Measurements from ENCODE around the gene TWF2.

TWF2 gene

GRCh38 chr3:52228751-52229291 is 10.1 kb downstream of the TWF2 start:
- no peak overlapping the region for H3K4me3 ChIP-seq (ENCODE audit: low read depth, low read length)
- DNase-seq (ENCODE audit: low read depth, low spot score): no peak
- TF ChIP-seq, protein P1, sequence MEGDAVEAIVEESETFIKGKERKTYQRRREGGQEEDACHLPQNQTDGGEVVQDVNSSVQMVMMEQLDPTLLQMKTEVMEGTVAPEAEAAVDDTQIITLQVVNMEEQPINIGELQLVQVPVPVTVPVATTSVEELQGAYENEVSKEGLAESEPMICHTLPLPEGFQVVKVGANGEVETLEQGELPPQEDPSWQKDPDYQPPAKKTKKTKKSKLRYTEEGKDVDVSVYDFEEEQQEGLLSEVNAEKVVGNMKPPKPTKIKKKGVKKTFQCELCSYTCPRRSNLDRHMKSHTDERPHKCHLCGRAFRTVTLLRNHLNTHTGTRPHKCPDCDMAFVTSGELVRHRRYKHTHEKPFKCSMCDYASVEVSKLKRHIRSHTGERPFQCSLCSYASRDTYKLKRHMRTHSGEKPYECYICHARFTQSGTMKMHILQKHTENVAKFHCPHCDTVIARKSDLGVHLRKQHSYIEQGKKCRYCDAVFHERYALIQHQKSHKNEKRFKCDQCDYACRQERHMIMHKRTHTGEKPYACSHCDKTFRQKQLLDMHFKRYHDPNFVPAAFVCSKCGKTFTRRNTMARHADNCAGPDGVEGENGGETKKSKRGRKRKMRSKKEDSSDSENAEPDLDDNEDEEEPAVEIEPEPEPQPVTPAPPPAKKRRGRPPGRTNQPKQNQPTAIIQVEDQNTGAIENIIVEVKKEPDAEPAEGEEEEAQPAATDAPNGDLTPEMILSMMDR (IDR thresholded peaks at IDR 0.05; ENCODE audit: insufficient read depth, low read length, missing control alignments): no peak
- ChIA-PET POLR2A (no interaction called here), CTCF (interaction anchor here (1.0 to 14.4 kb wide), 3 partner anchors 10 to 110 kb away, joined by 3 to 336 read pairs (median 50); partner anchors contain the start of gene TLR9)

GRCh38 chr3:52228266-52228665 is 10.7 kb downstream of the TWF2 start:
- TF ChIP-seq, protein P1 (IDR thresholded peaks at IDR 0.05; ENCODE audit: insufficient read depth, low read length, missing control alignments): no peak
- DNase-seq (ENCODE audit: low read depth, low spot score): no peak
- no peak overlapping the region for H3K4me3 ChIP-seq (ENCODE audit: low read depth, low read length)
- ChIA-PET POLR2A (no interaction called here), CTCF (interaction anchor here (5.1 to 14.4 kb wide), 2 partner anchors 10 to 111 kb away, joined by 50 to 336 read pairs; partner anchors contain the start of gene TLR9)

DNA sequence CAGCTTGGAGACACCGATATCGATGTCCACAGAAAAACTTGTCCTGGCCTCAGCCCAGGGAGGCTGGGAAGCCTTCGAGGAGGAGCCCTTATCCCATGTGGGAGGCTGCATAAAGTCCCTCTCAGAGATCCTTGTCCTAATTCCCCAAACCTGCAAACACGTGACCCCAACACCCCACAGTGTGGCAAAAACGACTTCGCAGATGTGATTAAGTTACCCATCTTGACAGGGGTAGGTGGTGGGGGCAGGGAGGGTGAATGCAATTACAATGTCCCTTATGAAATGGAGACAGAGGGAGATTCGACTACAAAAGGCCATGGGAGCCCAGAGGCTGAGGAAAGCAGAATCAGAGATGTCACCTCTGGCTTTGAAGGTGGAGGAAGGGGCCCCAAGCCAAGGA is 11.2 kb downstream of the TWF2 start:
- ChIA-PET POLR2A (no interaction called here), CTCF (interaction anchor here (0.8 to 1.8 kb wide), 4 partner anchors 10 to 111 kb away, joined by 3 to 12 read pairs (median 4); no protein-coding TSS in a partner anchor)
- TF ChIP-seq, protein P1 (IDR thresholded peaks at IDR 0.05; ENCODE audit: insufficient read depth, low read length, missing control alignments): no peak
- DNase-seq (ENCODE audit: low read depth, low spot score): no peak
- no peak overlapping the region for H3K4me3 ChIP-seq (ENCODE audit: low read depth, low read length)

- TF ChIP-seq, protein P1 (IDR thresholded peaks at IDR 0.05; ENCODE audit: insufficient read depth, low read length, missing control alignments): no peak
- ChIA-PET CTCF (interaction anchor here (0.8 to 1.8 kb wide), 5 partner anchors 9 to 112 kb away, joined by 3 to 12 read pairs (median 4); no protein-coding TSS in a partner anchor), POLR2A (no interaction called here)
- DNase-seq (ENCODE audit: low read depth, low spot score): no peak
- no peak overlapping the region for H3K4me3 ChIP-seq (ENCODE audit: low read depth, low read length)
Measured at GRCh38 chr3:52227117-52227516, 11.8 kb downstream of the TWF2 start.

- CTCF ChIA-PET: interaction anchor here (1.1 to 17.4 kb wide), 6 partner anchors 9 to 222 kb away, joined by 3 to 389 read pairs (median 10); partner anchors contain the start of gene TWF2
- no peak overlapping the region for H3K4me3 ChIP-seq (ENCODE audit: low read depth, low read length)
- POLR2A ChIA-PET: no interaction called here
Measured at GRCh38 chr3:52226229-52226817, 12.6 kb downstream of the TWF2 start.

More at GRCh38 chr3:52226229-52226817, 12.6 kb downstream of the TWF2 start:
- DNase-seq (ENCODE audit: low read depth, low spot score): no peak
- TF ChIP-seq, protein P1 (IDR thresholded peaks at IDR 0.05; ENCODE audit: insufficient read depth, low read length, missing control alignments): no peak

Data from AG04449 (cell line).